ENCODE results near the gene CRACR2B. TPM values are rescaled to one million over a fixed set of nuclear protein-coding genes. Genes with fewer than 3 reads are reported as not detected.

Gene CRACR2B
- polyA plus RNA-seq (2012; ENCODE audit: insufficient read length, low read depth): 4.6 TPM

GRCh38 chr11:827897-828192 lies at the start of gene CRACR2B:
Gene CRACR2B (plus strand): TSS chr11:827919. CDS start chr11:828608, 689 bp downstream.
- TF ChIP-seq, protein P1, sequence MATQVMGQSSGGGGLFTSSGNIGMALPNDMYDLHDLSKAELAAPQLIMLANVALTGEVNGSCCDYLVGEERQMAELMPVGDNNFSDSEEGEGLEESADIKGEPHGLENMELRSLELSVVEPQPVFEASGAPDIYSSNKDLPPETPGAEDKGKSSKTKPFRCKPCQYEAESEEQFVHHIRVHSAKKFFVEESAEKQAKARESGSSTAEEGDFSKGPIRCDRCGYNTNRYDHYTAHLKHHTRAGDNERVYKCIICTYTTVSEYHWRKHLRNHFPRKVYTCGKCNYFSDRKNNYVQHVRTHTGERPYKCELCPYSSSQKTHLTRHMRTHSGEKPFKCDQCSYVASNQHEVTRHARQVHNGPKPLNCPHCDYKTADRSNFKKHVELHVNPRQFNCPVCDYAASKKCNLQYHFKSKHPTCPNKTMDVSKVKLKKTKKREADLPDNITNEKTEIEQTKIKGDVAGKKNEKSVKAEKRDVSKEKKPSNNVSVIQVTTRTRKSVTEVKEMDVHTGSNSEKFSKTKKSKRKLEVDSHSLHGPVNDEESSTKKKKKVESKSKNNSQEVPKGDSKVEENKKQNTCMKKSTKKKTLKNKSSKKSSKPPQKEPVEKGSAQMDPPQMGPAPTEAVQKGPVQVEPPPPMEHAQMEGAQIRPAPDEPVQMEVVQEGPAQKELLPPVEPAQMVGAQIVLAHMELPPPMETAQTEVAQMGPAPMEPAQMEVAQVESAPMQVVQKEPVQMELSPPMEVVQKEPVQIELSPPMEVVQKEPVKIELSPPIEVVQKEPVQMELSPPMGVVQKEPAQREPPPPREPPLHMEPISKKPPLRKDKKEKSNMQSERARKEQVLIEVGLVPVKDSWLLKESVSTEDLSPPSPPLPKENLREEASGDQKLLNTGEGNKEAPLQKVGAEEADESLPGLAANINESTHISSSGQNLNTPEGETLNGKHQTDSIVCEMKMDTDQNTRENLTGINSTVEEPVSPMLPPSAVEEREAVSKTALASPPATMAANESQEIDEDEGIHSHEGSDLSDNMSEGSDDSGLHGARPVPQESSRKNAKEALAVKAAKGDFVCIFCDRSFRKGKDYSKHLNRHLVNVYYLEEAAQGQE (IDR thresholded peaks at IDR 0.05; ENCODE audit: insufficient read depth in 1 of 2, low read depth in 2 of 2, low read length in 2 of 2): no peak
- TF ChIP-seq POLR2AphosphoS5 (IDR thresholded peaks at IDR 0.05; ENCODE audit: low read depth, low read length) (no peak), SIN3A (IDR thresholded peaks at IDR 0.05; ENCODE audit: borderline replicate concordance, insufficient read depth, low read length) (no peak), FOXP2 (optimal IDR thresholded peaks at IDR 0.05; ENCODE audit: borderline replicate concordance, extremely low read depth, extremely low read length, insufficient read depth) (no peak), TAF1 (IDR thresholded peaks at IDR 0.05; ENCODE audit: borderline replicate concordance, insufficient read depth, low read length) (no peak)

DNA sequence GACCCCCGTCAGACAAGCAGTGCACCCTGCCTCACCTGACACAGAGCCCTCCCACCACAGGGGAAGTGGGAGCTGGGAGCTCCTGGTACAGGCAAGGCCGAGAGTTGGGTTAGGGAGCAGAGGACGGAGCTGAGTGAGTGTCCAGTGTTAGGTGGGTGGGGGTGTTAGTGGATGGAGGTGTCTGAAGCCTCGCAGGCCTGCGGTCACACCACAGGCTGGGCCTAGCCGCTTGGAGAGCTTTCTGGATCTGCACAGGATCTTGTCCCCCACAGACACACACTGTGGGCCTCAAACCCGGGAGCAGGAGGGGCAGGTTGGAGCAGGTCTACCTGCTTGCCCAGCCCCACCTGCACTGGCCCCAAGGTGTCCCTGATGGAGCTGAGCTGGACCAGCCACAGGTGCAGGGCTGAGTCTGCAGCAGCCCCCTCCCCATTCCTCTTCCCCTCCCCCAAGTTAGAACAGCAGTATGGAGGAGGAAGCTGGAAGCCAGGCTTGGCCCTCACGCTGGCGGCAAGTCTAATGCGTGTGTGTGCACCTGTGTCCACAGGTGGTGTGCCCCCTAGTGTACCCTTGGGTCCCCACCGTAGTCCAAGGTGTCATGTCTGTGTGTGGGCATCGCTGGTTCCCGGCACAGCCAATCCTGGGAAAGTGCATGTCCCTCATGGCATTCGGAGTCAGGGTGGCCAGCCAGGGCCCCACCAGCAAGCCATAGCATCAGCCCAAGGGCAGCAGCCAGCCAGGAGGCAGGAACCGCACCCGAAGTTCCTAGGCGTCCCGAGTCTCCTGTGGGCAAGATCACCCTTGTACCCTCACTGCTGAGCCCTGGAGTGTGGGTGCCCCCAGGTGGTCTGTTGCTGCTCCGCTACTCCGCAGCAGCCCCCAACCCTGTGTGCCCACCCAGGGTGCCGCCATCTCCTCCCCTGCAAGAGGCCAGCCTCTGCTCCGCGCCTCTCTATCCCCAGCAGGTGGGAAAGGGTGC lies 48.5 kb upstream of the CRACR2B start:
- TF ChIP-seq, protein P1 (IDR thresholded peaks at IDR 0.05; ENCODE audit: insufficient read depth in 1 of 2, low read depth in 2 of 2, low read length in 2 of 2): no peak
- no peak for TF ChIP-seq TAF1 (IDR thresholded peaks at IDR 0.05; ENCODE audit: borderline replicate concordance, insufficient read depth, low read length)
- no peak for TF ChIP-seq FOXP2 (optimal IDR thresholded peaks at IDR 0.05; ENCODE audit: borderline replicate concordance, extremely low read depth, extremely low read length, insufficient read depth)
- TF ChIP-seq POLR2AphosphoS5 (IDR thresholded peaks at IDR 0.05; ENCODE audit: low read depth, low read length): no peak
- TF ChIP-seq SIN3A (IDR thresholded peaks at IDR 0.05; ENCODE audit: borderline replicate concordance, insufficient read depth, low read length): no peak

GRCh38 chr11:779955-780532 lies 47.7 kb upstream of the CRACR2B start:
- TF ChIP-seq TAF1 (IDR thresholded peaks at IDR 0.05; ENCODE audit: borderline replicate concordance, insufficient read depth, low read length) (no peak), POLR2AphosphoS5 (IDR thresholded peaks at IDR 0.05; ENCODE audit: low read depth, low read length) (no peak), SIN3A (IDR thresholded peaks at IDR 0.05; ENCODE audit: borderline replicate concordance, insufficient read depth, low read length) (no peak), FOXP2 (optimal IDR thresholded peaks at IDR 0.05; ENCODE audit: borderline replicate concordance, extremely low read depth, extremely low read length, insufficient read depth) (no peak)
- TF ChIP-seq, protein P1 (IDR thresholded peaks at IDR 0.05; ENCODE audit: insufficient read depth in 1 of 2, low read depth in 2 of 2, low read length in 2 of 2): no peak

- TF ChIP-seq, protein P1 (IDR thresholded peaks at IDR 0.05; ENCODE audit: insufficient read depth in 1 of 2, low read depth in 2 of 2, low read length in 2 of 2): no peak
- peak; percentile 9; the same call in 1 of the 2 replicates for TF ChIP-seq POLR2AphosphoS5 (IDR thresholded peaks at IDR 0.05; ENCODE audit: low read depth, low read length)
Measured at GRCh38 chr11:782264-783174, 45.2 kb upstream of the CRACR2B start.

All from PFSK-1 (cell line).